ENCODE data around the gene TTYH3. TPM values are rescaled to one million over a fixed set of nuclear protein-coding genes. Genes with fewer than 3 reads are reported as not detected.

The TTYH3 gene
- total RNA-seq, 1 donor from 2014 or later = 324 TPM

DNA sequence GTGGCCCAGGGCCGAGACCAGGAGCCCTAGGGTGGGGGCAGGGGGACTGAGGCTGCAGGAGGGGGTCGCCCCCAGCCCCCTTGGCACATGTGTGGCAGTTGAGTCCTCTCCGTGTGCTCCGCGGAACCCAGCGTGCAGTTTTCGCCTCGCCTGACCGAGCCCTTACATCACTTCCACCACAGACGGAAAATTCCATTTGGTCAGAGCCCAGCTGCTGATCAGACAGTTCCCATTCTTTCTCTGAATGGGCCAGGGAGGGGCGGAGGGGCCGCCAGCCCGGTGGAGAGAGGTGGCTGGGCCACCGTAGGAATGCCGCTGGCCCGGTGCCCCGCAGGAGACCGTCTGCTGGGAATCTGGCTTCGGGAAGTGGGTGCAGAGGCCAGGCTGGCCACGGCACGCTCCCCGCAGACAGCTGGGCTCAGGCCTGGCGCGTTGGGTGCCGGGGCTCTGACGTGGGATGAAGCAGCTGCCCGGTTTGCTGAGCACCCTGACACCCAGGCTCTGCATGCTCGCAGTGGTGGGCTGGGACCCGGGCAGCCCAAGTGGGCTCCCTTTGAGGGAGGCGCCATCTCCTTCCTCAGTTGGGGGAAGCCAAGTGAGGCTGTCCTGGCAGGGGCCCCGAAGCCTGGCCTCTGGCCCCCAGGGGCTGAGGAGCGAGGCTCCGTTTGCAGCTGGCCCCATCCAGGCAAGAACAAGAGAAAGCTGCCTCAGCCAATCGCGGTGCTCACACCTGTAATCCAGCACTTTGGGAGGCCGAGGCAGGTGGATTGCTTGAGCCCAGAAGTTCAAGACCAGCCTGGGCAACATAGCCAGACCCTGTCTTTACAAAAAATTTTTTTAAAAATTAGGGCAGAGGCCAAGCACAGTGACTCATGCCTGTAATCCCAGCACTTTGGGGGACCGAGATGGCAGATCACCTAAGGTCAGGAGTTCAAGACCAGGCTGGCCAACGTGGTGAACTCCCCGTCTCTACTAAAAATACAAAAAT, 9.9 kb downstream of the TTYH3 start:
- TF ChIP-seq, protein P1, sequence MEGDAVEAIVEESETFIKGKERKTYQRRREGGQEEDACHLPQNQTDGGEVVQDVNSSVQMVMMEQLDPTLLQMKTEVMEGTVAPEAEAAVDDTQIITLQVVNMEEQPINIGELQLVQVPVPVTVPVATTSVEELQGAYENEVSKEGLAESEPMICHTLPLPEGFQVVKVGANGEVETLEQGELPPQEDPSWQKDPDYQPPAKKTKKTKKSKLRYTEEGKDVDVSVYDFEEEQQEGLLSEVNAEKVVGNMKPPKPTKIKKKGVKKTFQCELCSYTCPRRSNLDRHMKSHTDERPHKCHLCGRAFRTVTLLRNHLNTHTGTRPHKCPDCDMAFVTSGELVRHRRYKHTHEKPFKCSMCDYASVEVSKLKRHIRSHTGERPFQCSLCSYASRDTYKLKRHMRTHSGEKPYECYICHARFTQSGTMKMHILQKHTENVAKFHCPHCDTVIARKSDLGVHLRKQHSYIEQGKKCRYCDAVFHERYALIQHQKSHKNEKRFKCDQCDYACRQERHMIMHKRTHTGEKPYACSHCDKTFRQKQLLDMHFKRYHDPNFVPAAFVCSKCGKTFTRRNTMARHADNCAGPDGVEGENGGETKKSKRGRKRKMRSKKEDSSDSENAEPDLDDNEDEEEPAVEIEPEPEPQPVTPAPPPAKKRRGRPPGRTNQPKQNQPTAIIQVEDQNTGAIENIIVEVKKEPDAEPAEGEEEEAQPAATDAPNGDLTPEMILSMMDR (IDR thresholded peaks at IDR 0.05; ENCODE audit: partially characterized antibody, unreplicated experiment) = no peak
- Mint-ChIP-seq H3K4me3 (ENCODE audit: unreplicated experiment) (peak overlapping the region; percentile 30), H3K4me1 (ENCODE audit: low read depth, unreplicated experiment) (peaks cover 11% of the 10 kb centered on the region)

DNA sequence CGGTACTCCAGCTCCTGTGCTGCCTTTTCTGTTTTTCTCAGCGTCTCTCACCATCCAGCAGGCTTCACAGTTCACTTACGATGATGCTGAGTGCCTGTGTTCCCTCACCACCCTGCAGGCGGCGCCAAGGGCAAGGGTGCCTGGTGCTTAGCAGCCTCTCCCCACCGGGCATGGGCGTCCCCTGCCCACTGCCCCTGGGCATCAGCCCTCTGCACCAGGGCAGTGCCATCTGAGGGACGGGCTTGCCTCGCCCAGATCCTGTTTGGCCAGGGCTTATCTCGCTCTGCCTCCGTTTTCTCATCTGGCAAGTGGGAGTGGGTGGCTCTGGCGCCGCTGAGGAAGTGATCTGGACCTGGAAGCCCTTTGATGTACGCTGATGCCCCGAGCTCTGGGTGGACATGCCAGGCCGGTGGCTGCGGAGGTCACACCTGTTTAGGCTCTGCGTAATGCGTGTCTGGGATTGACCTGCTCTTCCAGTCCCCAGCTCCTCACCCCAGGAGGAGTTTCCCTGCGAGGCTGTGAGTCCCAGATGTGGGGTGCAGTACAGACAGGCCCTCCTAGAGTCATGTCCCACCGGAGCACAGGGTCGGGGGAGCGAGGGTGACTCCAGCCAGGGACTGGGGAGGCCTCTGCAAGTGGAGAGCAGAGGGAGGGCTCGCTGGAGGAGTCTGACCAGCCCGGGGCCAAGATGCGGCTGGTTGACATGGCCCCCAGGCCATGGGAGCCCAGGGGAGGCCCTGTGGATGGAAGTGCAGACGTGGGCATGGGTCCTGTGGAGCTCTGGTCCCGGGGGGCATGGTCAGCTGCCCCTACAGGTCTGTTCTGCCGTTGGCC, 11.8 kb downstream of the TTYH3 start:
- peak overlapping the region; percentile 28 for H3K27ac Mint-ChIP-seq (ENCODE audit: unreplicated experiment)
- peaks cover 1% of the 10 kb centered on the region for H3K27me3 Mint-ChIP-seq (ENCODE audit: unreplicated experiment)
- no peaks in the 10 kb centered on the region for H3K36me3 Mint-ChIP-seq (ENCODE audit: unreplicated experiment)
- H3K9me3 Mint-ChIP-seq (ENCODE audit: unreplicated experiment) = no peaks in the 10 kb centered on the region
- peaks cover 11% of the 10 kb centered on the region for H3K4me1 Mint-ChIP-seq (ENCODE audit: low read depth, unreplicated experiment)
- TF ChIP-seq, protein P1 (IDR thresholded peaks at IDR 0.05; ENCODE audit: partially characterized antibody, unreplicated experiment) = peak; percentile 10
- no peak overlapping the region for H3K4me3 Mint-ChIP-seq (ENCODE audit: unreplicated experiment)
- DNase-seq = no peak

More for the DNA sequence above, 9.9 kb downstream of the TTYH3 start:
- Mint-ChIP-seq H3K9me3 (ENCODE audit: unreplicated experiment) (no peaks in the 10 kb centered on the region), H3K27ac (ENCODE audit: unreplicated experiment) (peak overlapping the region; percentile 29), H3K36me3 (ENCODE audit: unreplicated experiment) (no peaks in the 10 kb centered on the region), H3K27me3 (ENCODE audit: unreplicated experiment) (peaks cover 1% of the 10 kb centered on the region)
- peak; percentile 64 for DNase-seq

DNA sequence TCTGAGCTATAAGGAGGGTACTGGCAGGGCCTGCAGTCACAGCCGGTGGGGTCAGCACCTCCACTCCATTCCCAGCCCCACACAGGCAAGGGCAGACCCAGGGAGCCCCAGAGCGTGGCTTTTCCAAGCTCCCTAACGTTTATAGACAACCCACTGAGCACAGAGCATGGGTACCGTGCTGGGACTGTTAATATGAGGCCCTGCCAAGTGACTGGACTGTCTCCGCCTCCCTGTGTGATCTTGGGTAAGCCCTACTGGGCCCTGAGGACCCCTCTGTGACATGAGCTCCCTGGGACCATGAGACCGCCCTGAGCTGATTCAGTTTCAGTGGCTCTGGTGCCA, 12.4 kb downstream of the TTYH3 start:
- TF ChIP-seq, protein P1 (IDR thresholded peaks at IDR 0.05; ENCODE audit: partially characterized antibody, unreplicated experiment) = no peak
- H3K4me3 Mint-ChIP-seq (ENCODE audit: unreplicated experiment) = no peak overlapping the region
- no peak overlapping the region for H3K27ac Mint-ChIP-seq (ENCODE audit: unreplicated experiment)
- H3K9me3 Mint-ChIP-seq (ENCODE audit: unreplicated experiment) = no peaks in the 10 kb centered on the region
- H3K27me3 Mint-ChIP-seq (ENCODE audit: unreplicated experiment) = peaks cover 1% of the 10 kb centered on the region
- H3K36me3 Mint-ChIP-seq (ENCODE audit: unreplicated experiment) = no peaks in the 10 kb centered on the region
- peaks cover 11% of the 10 kb centered on the region for H3K4me1 Mint-ChIP-seq (ENCODE audit: low read depth, unreplicated experiment)
- DNase-seq = no peak

DNA sequence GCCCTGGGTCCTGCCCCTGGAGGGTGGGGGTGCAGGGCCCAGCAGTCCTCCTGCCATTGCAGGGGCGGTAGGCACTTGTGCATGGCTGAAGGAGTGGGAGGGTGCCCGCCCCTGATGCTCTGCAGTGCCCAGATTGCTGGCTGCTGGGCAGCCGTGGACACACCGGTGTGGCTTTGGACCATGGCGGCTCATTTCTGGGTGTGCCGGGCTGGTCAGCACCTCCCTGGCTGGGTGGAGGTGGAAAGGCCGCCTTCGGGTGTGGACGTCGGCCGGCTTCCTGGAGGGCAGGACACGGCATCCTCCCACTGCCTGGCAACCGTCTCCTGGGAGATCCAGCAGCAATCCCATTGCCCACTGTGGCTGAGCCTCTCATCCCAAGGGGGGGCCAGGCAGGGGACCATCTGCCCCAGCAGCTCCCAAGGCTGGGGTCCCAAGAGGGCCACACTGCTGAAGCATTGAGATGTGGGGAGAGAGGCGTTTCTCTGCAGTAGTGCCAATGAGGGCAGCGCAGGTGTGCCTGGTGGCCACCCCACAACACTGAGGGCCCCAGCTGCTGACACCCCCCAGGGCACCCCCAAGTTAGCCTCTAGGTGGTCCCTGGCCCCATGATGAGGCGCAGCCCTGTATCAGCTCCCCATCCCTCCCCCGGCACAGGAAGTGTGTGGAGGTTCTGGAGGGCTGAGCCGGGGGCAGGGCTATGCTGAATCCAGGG, 12.9 kb downstream of the TTYH3 start:
- Mint-ChIP-seq H3K27ac (ENCODE audit: unreplicated experiment) (peak overlapping the region; percentile 33), H3K4me3 (ENCODE audit: unreplicated experiment) (no peak overlapping the region)
- TF ChIP-seq, protein P1 (IDR thresholded peaks at IDR 0.05; ENCODE audit: partially characterized antibody, unreplicated experiment) = no peak

More for the DNA sequence above, 12.9 kb downstream of the TTYH3 start:
- Mint-ChIP-seq H3K27me3 (ENCODE audit: unreplicated experiment) (peaks cover 1% of the 10 kb centered on the region), H3K4me1 (ENCODE audit: low read depth, unreplicated experiment) (peaks cover 11% of the 10 kb centered on the region), H3K36me3 (ENCODE audit: unreplicated experiment) (no peaks in the 10 kb centered on the region), H3K9me3 (ENCODE audit: unreplicated experiment) (no peaks in the 10 kb centered on the region)
- no peak for DNase-seq

All from glutamatergic neuron (in vitro differentiated cells).